Kidney (tissue), 14 donors: Measurements from ENCODE around the gene PNLIPRP3. TPM values are rescaled to one million over a fixed set of nuclear protein-coding genes. Genes with fewer than 3 reads are reported as not detected.

Experiments used
- DNase-seq, 5 donors: peaks; one replicate each; pipeline ENCODE4 v3.0.0-alpha.2; 2013 to 2020
- FAIRE-seq: peaks from 2 replicates; lab custom pipeline; 2012; peaks lifted over from hg19 to GRCh38; lab: Jason Lieb, UNC
- H3K27ac ChIP-seq, 2 donors: one replicate each; pipeline ENCODE4 v1.7.0; 2013; ENCODE audit warnings: low read depth in 2 of 2, low read length in 2 of 2, inconsistent platforms in 1 of 2
- H3K27me3 ChIP-seq: one replicate; pipeline ENCODE4 v1.7.1; 2013; ENCODE audit warnings: low read length, inconsistent platforms; ENCODE audit not compliant: control insufficient read depth, insufficient read depth
- H3K36me3 ChIP-seq, 3 donors: one replicate each; pipeline versions ENCODE4 v1.7.0 to v1.7.1; 2013; ENCODE audit warnings: low read length in 3 of 3, control low read depth in 1 of 3, inconsistent platforms in 1 of 3; ENCODE audit not compliant: insufficient read depth in 3 of 3, control insufficient read depth in 2 of 3
- H3K4me1 ChIP-seq, 3 donors: one replicate each; pipeline versions ENCODE4 v1.7.0 to v1.7.1; 2013; ENCODE audit warnings: low read length in 3 of 3, inconsistent platforms in 1 of 3, low read depth in 1 of 3; ENCODE audit not compliant: control insufficient read depth in 2 of 3, insufficient read depth in 2 of 3
- H3K4me3 ChIP-seq, 3 donors: one replicate each; pipeline versions ENCODE4 v1.7.0 to v1.8.1; 2013; ENCODE audit warnings: low read length in 3 of 3, control low read depth in 1 of 3, inconsistent platforms in 1 of 3
- H3K9ac ChIP-seq, 3 donors: one replicate each; pipeline versions ENCODE4 v1.7.0 to v1.7.1; 2013; ENCODE audit warnings: low read length in 3 of 3, control low read depth in 1 of 3, inconsistent platforms in 1 of 3
- H3K9me3 ChIP-seq, 3 donors: one replicate each; pipeline versions ENCODE4 v1.7.0 to v1.7.1; 2013; ENCODE audit warnings: low read length in 3 of 3, control low read depth in 1 of 3, inconsistent platforms in 1 of 3; ENCODE audit not compliant: control insufficient read depth in 2 of 3, insufficient read depth in 1 of 3
- intact Hi-C: fragments of 100-400 bp; cut with DNase I; formaldehyde crosslinking; loops from one replicate; pipeline ENCODE4 v1.11.1; 2022
- polyA plus RNA-seq: library from polyadenylated mRNA; stranded (reverse); fragments of 350-450 nt; fragmentation: Illumina TruSeq; extraction: RNeasy Lipid Tissue Mini Kit (QIAGEN cat#74804); gene quantifications from one replicate; pipeline ENCODE4 v1.2.3, GENCODE V29; 2014; ENCODE audit warnings: low read depth, low replicate concordance; ENCODE audit not compliant: insufficient read depth
- total RNA-seq: library from RNA; stranded (reverse); fragmentation: NEBNext Ultra II Directional; extraction: Animal tissue kit (Norgen Biotek cat#: 25700); gene quantifications from one replicate; pipeline ENCODE4 v1.2.1, GENCODE V29; 2021
- TF ChIP-seq, protein P1 (sequence below): IDR thresholded peaks from 3 replicates; pipeline ENCODE4 v1.5.1; 2012; ENCODE audit warnings: mild to moderate bottlenecking, moderate library complexity, borderline replicate concordance; ENCODE audit not compliant: insufficient read depth; ENCODE audit errors: extremely low read depth
- donor health status: control.
- donor health status: control.
- donor health status: control.
- donor health status: control.
- donor health status: control.
- donor health status: DM: yes; HTN: yes; CAD: no.
- donor health status: Normal renal cell carcinoma (clear cell type).

PNLIPRP3 gene
- total and polyA plus RNA-seq, 2 donors from 2014 or later = not detected

GRCh38 chr10:116451711-116452337 is 24.2 kb downstream of the PNLIPRP3 start:
- TF ChIP-seq, protein P1, sequence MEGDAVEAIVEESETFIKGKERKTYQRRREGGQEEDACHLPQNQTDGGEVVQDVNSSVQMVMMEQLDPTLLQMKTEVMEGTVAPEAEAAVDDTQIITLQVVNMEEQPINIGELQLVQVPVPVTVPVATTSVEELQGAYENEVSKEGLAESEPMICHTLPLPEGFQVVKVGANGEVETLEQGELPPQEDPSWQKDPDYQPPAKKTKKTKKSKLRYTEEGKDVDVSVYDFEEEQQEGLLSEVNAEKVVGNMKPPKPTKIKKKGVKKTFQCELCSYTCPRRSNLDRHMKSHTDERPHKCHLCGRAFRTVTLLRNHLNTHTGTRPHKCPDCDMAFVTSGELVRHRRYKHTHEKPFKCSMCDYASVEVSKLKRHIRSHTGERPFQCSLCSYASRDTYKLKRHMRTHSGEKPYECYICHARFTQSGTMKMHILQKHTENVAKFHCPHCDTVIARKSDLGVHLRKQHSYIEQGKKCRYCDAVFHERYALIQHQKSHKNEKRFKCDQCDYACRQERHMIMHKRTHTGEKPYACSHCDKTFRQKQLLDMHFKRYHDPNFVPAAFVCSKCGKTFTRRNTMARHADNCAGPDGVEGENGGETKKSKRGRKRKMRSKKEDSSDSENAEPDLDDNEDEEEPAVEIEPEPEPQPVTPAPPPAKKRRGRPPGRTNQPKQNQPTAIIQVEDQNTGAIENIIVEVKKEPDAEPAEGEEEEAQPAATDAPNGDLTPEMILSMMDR = no peak

GRCh38 chr10:116452338-116452720 is 24.7 kb downstream of the PNLIPRP3 start:
- FAIRE-seq (no peak), DNase-seq (no peak)
- no peaks in the 10 kb centered on the region for H3K36me3 ChIP-seq
- no peak overlapping the region for H3K27ac ChIP-seq
- H3K4me1 ChIP-seq = no peaks in the 10 kb centered on the region
- no peaks in the 10 kb centered on the region for H3K27me3 ChIP-seq
- peaks cover 0 to 3% (median 0%) of the 10 kb centered on the region in 3 donors for H3K9me3 ChIP-seq
- intact Hi-C loops = no loop called here
- H3K9ac ChIP-seq = no peak overlapping the region
- TF ChIP-seq, protein P1 = no peak
- no peak overlapping the region for H3K4me3 ChIP-seq

More at GRCh38 chr10:116451711-116452337, 24.2 kb downstream of the PNLIPRP3 start:
- Histone ChIP-seq H3K27me3 (no peaks in the 10 kb centered on the region), H3K36me3 (no peaks in the 10 kb centered on the region), H3K9ac (no peak overlapping the region), H3K4me3 (no peak overlapping the region), H3K9me3 (peaks cover 0 to 3% (median 0%) of the 10 kb centered on the region in 3 donors), H3K4me1 (no peaks in the 10 kb centered on the region), H3K27ac (no peak overlapping the region)
- intact Hi-C loops = no loop called here
- no peak for FAIRE-seq
- DNase-seq = no peak

DNA sequence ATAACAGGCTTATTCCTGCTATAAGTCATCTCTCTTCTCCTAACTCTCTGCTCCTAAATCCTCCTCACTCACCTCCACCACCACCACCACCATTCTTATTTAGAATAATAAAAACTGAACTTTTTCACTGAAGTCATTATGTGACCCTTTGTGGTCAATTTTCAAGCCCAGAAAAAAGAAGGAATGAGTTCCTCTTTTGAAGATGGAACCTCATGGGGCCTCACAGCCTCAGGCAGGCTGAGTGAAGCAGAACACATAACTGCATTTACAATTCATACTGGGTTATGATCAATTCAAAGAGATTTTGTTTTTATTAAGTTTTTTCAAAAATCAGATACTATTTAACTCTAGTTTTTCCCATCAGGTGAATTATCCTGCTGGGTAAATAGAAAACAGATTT is 29.8 kb downstream of the PNLIPRP3 start:
- no peak overlapping the region for H3K9ac ChIP-seq
- DNase-seq = no peak
- H3K4me1 ChIP-seq = no peaks in the 10 kb centered on the region
- H3K36me3 ChIP-seq = no peaks in the 10 kb centered on the region
- H3K9me3 ChIP-seq = no peaks in the 10 kb centered on the region
- H3K27ac ChIP-seq = no peak overlapping the region
- TF ChIP-seq, protein P1 = no peak
- H3K27me3 ChIP-seq = no peaks in the 10 kb centered on the region
- intact Hi-C loops = no loop called here
- FAIRE-seq = no peak
- no peak overlapping the region for H3K4me3 ChIP-seq

DNA sequence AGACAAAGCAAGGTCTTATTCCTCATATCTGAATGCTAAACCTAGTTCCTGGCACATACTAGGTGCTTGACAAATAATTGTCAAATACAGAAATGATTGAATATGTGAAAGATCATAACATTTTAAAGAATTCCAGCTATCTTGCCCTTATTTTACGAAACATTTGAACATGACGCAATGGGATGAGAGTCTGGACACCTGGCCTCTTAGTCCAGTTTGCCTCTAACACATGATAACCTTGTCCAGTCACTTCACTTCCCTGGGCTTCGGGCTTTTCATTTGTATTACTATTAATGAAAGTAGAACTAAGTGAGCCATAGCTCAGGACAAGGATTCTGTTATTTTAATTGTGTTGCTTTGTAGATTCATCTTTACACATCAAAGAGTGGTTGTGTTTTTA is 32.6 kb downstream of the PNLIPRP3 start:
- DNase-seq (no peak), FAIRE-seq (no peak)
- intact Hi-C loops = no loop called here
- Histone ChIP-seq H3K36me3 (no peaks in the 10 kb centered on the region), H3K9me3 (no peaks in the 10 kb centered on the region), H3K9ac (no peak overlapping the region), H3K4me3 (no peak overlapping the region), H3K27me3 (no peaks in the 10 kb centered on the region), H3K27ac (no peak overlapping the region), H3K4me1 (no peaks in the 10 kb centered on the region)
- TF ChIP-seq, protein P1 = no peak
